Gastrocnemius medialis (tissue), 4 donors: ENCODE measurements around the gene CELSR1.
"Not testable (repeated sequence)": the region's sequence is repeated elsewhere in the genome, so short reads cannot be mapped to it uniquely, and the experiment has no call there.

Experiments
- POLR2A ChIP-seq, 2 donors: fragments of 450-650 bp; IDR thresholded peaks; one replicate each; pipeline ENCODE4 v1.6.1; 2017; ENCODE audit warnings: antibody characterized with exemption in 2 of 2, mild to moderate bottlenecking in 2 of 2, moderate library complexity in 2 of 2
- TF ChIP-seq, protein P1 (sequence below), 5 experiments: fragments of 450-650 bp in 3 of 5; fragments of 200-600 bp in 2 of 5; sonication (generic) in 2 of 5; IDR thresholded peaks in 4 of 5; conservative IDR thresholded peaks in 1 of 5; 1 replicate in 4 of 5; 2 replicates in 1 of 5; pipeline ENCODE4 v1.5.1; 2016 to 2019; ENCODE audit warnings: antibody characterized with exemption in 5 of 5, mild to moderate bottlenecking in 3 of 5, moderate library complexity in 3 of 5

DNA sequence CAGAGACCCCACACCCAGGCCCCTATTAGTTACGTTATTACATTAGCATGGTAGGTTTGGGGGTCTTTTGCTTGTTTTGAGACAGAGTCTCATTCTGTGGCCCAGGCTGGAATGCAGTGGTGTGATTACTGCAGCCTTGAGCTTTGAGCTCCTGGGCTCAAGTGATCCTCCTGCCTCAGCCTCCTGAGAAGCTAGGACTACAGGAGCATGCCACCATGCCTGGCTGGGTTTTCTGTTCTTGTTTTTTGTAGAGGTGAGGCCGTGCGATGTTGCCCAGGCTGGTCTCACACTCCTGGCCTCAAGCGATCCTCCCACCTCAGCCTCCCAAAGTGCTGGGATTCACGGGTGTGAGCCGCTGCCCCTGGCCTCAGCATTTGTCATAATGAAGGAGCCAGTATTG, 66.1 kb downstream of the CELSR1 start:
- TF ChIP-seq, protein P1, sequence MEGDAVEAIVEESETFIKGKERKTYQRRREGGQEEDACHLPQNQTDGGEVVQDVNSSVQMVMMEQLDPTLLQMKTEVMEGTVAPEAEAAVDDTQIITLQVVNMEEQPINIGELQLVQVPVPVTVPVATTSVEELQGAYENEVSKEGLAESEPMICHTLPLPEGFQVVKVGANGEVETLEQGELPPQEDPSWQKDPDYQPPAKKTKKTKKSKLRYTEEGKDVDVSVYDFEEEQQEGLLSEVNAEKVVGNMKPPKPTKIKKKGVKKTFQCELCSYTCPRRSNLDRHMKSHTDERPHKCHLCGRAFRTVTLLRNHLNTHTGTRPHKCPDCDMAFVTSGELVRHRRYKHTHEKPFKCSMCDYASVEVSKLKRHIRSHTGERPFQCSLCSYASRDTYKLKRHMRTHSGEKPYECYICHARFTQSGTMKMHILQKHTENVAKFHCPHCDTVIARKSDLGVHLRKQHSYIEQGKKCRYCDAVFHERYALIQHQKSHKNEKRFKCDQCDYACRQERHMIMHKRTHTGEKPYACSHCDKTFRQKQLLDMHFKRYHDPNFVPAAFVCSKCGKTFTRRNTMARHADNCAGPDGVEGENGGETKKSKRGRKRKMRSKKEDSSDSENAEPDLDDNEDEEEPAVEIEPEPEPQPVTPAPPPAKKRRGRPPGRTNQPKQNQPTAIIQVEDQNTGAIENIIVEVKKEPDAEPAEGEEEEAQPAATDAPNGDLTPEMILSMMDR (IDR thresholded peaks at IDR 0.05 in 4 of 5, conservative IDR thresholded peaks at IDR 0.05 in 1 of 5) = not testable (repeated sequence)
- TF ChIP-seq POLR2A (IDR thresholded peaks at IDR 0.05) = not testable (repeated sequence)
